Stimulated activated CD8-positive, alpha-beta memory T cell treated with anti-CD3 and anti-CD28 coated beads, Interleukin-4, amount 100 ng/mL, for 4 hours (primary cell): Measurements from ENCODE around the gene RNF13.
A peak's percentile ranks its signal among the peaks of the same experiment; 100 is the strongest.

Source experiments
- DNase-seq, 2 donors: peaks; one replicate each; pipeline ENCODE4 v3.0.0-alpha.2; 2020; ENCODE audit warnings: low read depth in 2 of 2, low spot score in 1 of 2

RNF13 gene, protein sequence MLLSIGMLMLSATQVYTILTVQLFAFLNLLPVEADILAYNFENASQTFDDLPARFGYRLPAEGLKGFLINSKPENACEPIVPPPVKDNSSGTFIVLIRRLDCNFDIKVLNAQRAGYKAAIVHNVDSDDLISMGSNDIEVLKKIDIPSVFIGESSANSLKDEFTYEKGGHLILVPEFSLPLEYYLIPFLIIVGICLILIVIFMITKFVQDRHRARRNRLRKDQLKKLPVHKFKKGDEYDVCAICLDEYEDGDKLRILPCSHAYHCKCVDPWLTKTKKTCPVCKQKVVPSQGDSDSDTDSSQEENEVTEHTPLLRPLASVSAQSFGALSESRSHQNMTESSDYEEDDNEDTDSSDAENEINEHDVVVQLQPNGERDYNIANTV

DNA sequence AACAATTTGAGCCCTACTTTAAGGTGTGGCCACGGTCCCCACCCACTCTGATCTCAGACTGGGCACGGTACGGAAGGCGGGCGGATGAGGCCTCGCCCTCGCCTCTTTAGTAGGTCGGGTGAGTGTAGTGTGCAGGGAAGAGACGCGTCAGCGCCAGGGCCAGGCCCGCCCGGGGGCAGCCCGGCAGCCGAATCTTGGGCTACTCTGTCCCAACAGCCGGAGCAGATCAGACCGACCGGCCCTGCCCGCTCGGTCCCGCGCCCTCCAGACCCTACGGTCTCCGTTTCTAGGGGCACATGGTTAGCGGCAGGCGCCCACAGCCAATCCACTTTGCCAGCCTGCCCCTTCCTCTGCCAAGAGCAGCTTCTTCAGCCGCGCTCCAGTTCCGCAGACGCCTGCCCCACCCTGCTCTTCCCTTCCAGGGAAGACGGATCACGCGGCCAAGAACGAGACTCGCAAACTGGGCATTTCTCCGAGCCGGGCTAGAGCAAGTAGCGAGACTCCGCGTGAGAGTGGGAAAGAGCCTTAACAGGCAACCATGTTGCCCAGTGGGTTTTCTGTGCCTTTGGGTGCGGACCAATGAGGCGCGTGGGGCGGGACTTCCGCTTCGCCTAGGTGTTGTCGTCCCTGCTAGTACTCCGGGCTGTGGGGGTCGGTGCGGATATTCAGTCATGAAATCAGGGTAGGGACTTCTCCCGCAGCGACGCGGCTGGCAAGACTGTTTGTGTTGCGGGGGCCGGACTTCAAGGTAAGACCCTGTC is at the start of gene RNF13:
TSS of gene RNF13 (plus strand) at position 610 of the 761 bp plus-strand sequence. CDS start 32,812 bp downstream, outside the sequence.
- peak; percentile 85 to 87 for DNase-seq

DNA sequence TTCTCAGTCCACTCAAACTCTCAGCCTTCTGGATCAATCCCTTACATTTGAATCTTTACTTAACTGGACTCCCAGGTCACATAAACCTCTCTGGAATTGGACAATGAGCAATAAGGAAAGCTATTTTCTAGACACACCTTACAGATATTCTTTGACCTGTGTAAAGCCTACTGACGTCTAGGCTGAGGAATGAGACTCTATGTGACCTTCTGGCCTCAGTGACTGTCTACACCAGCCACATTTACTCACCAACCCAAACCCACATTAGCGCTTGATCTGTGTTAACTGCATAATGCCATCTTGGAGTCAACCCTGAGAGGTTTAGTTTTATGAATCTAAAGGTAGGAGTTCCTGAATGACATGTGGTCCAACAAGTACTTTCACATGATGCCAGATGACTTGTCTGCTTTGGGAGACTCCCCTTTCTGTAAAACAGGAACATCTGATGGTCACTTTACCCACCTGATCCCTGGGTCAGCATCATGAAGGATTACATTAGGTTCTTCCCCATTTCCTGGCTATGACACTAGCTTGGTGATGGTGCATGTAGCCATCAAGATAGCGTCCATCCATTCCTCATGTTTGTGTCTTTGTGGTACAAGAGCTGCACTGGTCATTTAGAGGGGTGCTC is 49.3 kb upstream of the RNF13 start:
- DNase-seq: no peak

DNA sequence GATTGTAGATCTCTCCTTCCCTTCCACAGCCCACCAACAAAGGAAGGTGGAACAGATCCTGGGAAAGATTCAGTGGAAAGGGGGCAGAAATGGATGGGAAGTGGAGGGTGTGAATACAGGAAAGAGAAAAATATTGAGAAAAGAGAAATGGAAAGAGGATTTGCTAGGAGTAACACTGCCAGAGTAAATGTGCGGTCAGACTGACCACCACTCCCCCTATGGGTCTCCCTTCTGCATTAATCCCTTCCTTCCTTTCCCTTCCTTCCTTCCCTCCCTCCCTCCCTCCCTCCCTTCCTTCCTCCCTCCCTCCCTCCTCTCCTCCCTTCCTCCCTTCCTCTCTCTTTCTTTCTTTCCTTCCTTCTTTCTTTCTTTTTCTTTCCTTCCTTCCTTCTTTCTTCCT is 48.7 kb upstream of the RNF13 start:
- no peak for DNase-seq

DNA sequence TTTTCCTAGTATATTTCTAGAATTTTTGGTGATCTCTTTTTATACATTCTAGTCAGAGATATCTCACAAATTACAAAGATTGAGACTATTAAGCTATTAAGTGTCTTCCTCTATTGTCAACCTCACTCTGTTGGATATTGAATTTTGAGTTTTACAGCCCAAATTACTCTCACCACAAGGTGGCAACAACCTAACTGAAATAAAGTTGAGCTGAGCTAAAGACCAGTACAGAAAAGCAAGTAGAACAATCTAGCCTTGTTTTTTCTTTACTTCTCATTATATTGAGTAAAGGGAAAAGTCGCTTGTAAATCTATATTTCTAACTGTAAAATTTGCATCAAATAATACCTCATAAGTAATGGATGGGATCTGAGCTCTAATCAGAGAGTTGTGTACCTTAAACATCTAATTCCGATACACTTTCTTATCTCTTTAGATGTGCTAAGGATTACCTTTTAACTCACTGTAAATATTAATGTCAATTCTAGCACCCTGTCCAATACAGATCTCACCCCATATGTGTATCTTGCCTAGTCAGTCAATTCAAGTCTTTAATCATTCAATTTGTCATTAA is 47.2 kb upstream of the RNF13 start:
- DNase-seq: no peak

DNA sequence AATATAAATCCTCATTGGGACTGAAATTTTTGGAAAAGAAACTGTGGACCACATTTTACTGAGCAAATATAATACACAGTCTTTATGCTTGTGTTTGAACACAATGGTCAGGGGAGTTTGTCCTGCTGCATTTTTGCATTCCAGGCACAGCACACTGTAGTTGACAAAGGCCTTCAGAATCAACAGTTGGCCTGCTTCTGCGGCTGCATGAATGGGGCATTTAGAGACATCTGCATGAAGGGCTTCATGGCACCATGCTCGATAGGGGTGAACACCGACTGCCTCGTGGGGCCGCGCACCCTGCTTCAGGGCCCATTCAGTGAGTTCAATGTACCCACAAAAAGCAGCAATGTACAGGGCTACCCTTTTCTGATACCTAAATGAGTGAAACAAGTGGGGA is 45.3 kb upstream of the RNF13 start:
- DNase-seq: no peak

DNA sequence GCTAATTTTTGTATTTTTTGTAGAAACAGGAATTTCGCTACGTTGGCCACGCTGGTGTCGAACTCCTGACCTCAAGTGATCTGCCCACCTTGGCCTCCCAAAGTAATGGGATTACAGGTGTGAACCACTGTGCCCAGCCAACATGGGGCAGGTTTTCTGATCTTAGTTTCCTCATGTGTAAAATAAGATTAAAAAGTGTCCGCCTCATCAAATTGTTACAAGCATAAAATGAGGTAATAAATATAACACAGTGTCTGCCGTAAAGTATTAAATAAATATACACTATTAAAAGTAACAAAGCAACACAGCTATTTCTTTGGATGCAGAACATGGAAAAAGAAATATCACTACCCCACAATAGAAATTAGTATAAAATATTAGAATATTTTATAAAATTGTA is 44.3 kb upstream of the RNF13 start:
- DNase-seq: no peak

DNA sequence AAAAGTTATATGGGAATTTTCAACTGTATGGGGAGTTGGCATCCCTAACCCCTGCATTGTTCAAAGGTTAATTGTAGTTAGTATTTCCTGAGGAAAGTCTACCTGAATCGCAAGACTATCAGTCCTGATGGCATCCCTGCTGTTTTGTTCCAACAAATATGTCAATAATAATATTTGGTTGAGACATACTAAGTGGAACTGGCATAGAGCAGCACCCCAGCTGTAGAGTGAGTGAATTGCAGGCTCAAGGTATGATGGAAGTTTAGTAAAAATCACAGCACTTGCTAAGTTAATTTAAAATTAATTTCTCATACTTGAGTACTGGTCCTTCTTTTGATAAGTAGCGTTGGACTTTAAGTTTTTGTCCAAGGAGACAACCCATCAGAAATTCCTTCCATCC is 42.8 kb upstream of the RNF13 start:
- DNase-seq: no peak

DNA sequence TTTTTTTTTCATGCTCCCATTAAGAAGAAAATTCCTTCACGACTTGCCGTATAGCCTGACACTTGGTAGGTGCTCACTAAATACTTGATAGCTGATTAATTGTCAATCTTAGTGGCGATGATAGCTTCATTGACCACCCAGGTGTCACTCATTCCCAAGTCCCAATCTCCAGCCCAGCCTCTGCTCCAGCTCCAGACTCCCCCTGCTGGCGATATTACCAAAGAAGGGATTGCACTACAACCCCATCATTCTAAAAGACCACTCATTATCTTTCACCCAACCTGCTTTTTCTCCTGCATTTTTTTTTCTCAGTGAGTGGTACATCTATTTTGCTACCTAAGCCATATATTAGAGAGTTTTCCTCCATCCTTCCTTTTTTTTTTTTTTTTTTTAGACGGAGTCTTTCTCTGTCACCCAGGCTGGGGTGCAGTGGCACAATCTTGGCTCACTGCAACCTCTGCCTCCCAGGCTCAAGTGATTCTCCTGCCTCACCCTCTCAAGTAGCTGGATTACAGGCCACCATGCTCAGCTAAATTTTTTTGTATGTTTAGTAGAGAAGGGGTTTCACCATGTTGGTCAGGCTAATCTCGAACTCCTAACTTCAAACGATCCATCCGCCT is 41.3 kb upstream of the RNF13 start:
- DNase-seq: no peak

DNA sequence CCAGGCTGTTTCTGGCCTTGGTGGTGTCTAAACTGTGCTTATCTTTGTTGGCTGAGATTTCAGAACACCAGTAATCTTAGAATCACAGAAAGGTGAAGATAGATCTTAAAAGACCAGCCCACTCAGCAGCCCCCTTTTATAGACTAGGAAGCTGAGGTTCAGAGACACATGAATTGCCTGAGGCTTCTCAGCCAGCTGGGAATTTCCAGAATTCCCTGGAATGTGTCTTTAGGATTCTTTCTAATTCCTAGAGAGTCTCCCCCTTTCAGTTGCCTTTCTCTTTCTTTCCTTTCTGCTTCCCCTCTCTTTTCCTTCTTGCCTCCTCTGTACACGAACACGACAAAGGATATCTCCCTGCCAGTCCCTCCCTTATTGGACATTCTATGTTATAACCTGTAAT is 40.2 kb upstream of the RNF13 start:
- no peak for DNase-seq

DNA sequence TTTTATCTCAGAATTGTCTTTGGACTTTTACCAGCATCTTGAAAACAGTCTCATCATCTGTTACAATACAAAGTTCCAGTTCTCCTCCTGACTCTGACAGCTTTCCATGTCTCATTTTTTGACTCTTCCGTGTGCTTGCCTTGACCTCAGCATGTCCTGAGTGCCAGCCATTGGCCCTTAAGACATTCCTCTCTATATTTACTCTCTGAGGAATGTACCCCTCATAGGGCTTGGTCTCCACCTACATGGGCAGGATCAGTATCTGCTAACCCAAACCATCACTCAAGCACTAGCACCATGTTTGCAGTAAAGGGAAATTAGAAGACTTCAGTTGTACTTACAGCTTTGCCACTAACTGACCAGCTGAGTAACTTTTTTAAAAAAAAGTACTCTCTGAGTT is 36.8 kb upstream of the RNF13 start:
- DNase-seq: no peak

DNA sequence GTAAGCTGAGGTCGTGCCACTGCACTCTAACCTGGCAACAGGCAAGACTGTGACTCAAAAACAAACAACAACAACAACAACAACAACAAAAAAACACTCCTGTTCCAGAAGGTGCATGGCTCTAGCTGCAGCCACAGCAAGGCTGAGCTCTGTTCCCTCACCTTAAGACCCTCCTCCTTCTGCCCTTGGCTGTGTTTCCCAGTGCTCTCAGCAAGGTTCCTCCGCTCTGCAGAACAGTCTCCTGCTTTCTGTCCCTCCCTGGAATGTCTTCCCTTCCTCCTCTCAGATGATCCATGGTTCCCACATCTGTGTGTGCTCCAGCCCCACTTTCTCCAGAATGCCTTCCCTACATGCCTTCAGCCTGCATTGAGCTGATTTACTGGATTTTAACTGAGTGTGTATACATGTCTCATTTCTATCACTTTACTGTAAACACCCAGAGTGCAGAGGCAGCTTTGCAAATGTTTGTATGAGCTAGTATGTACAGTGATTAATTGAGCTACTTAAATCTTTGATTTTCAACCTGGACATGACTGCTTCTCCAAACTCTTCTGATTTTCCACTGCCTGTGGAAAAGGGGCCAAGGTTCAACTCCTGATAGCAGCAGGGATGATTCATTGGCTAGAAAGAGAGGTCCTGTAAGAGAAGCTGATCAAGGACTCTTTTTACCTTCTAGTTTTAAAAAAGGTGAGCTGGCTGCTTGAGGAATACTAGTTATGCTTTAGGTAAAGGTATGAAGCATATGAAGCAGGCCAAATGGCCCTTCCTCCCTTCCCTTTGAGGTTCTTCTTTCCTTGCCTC is 35.4 kb upstream of the RNF13 start:
- no peak for DNase-seq

DNA sequence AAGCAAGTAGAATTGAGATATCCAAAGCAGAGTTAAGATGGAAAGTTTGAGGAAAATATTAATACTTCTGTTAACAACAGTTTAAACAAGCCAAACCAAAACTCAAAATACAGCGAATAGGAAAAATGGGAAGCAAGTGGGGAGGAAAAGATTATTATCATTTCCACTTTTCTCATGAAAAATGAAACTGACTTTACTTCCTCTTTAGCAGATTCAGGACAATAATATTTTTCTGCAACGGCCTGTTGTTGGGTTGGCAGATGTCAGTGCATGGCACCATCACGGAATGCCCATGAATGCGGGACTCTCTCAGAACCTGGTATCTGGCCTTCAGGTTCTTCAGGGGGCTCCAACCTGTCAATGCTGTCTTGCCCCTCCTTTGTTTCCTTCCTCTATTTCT is 31.8 kb upstream of the RNF13 start:
- DNase-seq: no peak

DNA sequence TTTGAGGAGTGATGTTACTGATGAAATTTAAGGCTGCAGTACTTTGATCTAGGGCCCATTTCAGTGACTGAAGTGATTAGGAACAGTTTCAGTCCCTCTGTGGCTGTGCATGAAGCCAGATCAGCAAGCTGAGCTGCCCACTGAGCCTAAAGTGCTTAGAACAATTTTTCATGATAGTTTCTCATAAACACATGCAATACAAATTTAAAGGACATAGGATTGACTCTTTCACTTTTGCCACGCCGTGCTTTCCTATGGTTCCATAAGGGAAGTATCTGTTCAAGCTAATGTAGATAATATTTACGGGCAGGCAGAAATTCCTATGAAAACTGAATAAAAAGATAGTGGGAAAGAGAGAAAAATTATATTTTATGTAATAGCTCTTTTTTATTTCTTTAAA is 31.3 kb upstream of the RNF13 start:
- DNase-seq: no peak

DNA sequence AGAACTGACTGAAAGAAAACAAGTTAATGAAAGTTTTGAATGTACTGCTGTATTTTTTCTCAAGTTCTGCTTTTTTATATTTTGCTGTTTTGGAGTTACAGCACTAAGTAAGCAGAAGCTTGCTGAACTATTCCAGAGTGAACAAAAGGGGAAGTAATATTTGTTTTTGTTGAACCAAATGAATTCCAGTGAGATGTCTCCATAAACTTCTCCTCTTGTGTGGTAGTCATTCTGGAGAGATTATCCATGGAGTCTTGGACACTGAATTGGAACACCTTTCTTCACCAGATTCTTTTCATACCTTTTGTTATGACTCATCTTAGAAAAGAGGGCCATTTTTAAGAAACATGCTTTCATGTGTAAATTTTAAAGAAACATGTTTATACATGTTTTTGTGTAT is 29.4 kb upstream of the RNF13 start:
- DNase-seq: no peak

DNA sequence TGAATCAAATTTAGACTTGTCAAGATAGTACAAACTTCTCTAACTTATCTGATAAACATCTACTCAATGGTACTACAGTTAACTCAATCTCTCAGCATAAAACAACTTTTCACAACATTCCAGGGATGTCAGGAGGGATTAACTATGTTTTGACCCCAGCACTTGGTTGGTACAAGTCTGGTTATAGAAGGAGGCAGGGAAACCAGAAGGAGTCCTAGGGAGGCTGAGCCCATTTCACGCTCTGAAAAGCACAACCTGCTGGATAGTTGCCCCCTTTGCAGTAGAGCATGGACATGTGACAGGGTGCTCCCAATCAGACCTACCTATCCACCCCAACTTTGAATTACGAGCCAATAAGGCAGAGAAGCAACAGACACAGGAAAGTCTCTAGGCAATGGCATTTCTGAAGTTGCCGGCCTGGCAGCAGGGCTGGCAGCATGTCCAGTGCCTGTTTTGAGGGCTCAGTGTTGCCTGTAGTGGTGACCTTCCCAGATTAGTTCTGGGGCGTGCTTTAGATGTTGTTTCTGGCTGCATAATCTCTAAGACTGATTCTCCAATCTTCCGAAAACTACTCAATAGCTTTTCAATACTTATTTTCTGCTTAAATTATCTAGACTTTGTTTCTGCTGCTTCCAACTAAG is 28.8 kb upstream of the RNF13 start:
- DNase-seq: no peak

DNA sequence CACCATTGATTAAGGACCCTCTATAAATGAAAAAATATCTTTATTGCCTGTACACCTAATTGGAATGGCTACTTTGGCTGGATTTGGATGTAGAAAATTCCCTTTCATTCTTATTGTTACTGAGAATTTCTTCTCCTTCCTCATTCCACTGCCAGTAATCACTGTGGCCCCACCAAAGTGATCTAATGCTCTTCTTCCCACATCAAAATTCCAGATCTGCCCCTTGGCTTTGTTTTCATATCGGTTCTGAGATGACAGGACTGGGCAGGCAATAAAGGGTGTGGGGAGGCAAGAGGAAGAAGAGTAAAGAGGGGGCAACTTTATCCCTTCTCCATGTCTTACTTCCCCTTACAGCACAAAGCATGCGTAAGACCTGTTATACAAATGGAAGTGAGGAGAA is 22.7 kb upstream of the RNF13 start:
- DNase-seq: no peak

DNA sequence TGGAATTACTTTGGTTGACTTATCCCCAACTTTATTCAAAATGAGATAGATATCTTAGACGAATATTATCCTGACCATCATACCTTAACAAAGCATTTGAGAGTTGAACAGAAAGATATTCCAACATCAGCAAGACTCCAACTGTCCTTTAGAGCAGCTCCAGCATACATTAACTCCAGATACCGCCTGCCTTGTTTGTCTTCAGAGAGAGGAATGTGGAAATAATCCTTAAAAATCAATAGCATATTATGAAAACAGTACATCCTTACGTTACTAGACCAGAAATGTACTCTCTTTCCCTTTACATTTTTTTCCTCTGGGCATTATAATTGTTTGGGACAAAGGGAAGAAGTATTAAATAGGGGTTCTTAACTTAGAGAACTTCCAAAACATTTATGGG is 22.3 kb upstream of the RNF13 start:
- no peak for DNase-seq

DNA sequence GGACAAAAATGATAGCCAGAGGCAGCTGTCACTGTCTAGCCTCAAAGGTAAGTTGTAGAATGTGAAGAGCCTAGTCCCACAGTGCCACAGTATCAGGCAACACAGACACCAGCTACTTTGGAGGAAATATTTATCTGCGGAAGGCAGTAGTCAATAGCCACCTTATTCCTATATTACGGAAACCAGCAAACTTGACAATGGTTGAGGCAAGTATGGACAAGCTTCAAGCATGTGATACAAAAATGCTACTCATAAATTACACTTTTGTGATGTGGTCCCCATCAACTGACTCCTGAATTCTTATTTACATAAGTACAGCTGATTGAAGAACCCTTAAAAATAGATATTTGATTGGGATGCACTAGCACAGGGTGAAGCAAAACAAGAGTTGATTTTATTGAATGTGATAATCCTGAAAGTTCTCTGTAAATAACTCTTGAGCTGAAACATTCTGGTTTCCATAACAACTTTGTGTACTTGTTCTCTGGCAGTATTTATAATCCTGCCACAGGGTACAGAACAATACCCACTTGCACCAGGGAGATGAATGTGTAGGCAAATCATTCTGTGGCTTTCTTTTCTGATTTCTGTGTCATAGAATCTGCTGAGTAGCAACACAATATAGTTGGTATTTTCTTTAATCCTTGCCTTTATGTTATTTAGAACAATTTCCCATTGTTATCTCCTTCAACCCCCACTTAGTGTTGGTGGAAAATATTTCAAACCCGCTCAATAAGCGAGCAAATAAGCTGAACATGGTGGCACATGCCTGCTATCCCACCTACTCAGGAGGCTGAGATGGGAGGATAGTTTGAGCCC is 20.4 kb upstream of the RNF13 start, which contains the start of gene ANKUB1:
TSS of gene ANKUB1 (minus strand) at position 103 of the 819 bp plus-strand sequence. CDS start 188 bp downstream, outside the sequence.
- DNase-seq: no peak

DNA sequence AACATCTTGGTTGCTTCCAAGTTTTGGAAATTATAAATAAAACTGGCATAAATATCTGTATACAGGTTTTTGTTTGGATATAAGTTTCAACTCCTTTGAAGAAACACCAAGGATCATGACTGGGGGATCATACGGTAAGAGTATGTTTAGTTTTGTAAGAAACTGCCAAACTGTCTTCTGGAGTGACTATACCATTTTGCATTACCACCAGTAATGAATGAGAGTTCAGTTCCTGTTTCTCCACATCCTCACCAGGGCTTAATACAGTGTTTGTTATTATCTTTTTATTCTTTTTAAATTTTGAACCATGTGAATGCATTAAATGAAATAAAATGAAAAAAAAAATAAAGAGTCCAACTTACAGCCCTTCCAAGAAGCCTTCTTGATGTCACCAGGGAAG is 17.0 kb upstream of the RNF13 start:
- DNase-seq: no peak
